A549 (cell line): ENCODE results near the gene PCBP3. TPM values are rescaled to one million over a fixed set of nuclear protein-coding genes. Genes with fewer than 3 reads are reported as not detected.

ENCODE experiments used
- ATAC-seq, 2 experiments: fragments of 200-7000 bp in 1 of 2; fragments of >200 bp in 1 of 2; cut with Nextera tagmentation in 1 of 2; cut with Tn5 transposase in 1 of 2; 3 replicates each; pipeline versions ENCODE4 v1.8.0 to v1.9.1; 2018 to 2020; ENCODE audit warnings: mild to moderate bottlenecking in 1 of 2, moderate library complexity in 1 of 2
- CTCF ChIA-PET: fragments of 300-600 bp; sonication (Branson Sonifier 250); formaldehyde crosslinking; extraction: SDS; loops from one replicate; lab custom pipeline; 2021; ENCODE audit warnings: antibody characterized with exemption, inconsistent platforms; lab: Yijun Ruan, JAX
- POLR2A ChIA-PET: fragments of 350-600 bp; formaldehyde crosslinking; extraction: SDS; loops from one replicate; lab custom pipeline; 2021; ENCODE audit warnings: antibody characterized with exemption, inconsistent platforms; lab: Yijun Ruan, JAX
- DNase-seq, 2 experiments: peaks; one replicate each; pipeline versions ENCODE4 v3.0.0 to v3.0.0-alpha.2; 2011 to 2016; ENCODE audit warnings: low read depth in 1 of 2, low spot score in 1 of 2
- FAIRE-seq: peaks from 2 replicates; lab custom pipeline; 2011; peaks lifted over from hg19 to GRCh38; lab: Jason Lieb, UNC
- H3K27ac ChIP-seq, 2 experiments: fragments of >200 bp; sonication (Bioruptor Twin); formaldehyde crosslinking; 3 replicates each; pipeline ENCODE4 v1.5.1; 2016 to 2017
- H3K4me1 ChIP-seq: fragments of >200 bp; sonication (Bioruptor Twin); formaldehyde crosslinking; 3 replicates; pipeline ENCODE4 v1.6.1; 2016
- H3K4me2 ChIP-seq: fragments of >200 bp; sonication (Bioruptor Twin); formaldehyde crosslinking; 3 replicates; pipeline ENCODE4 v1.6.1; 2016
- H3K4me3 ChIP-seq: fragments of >200 bp; sonication (Bioruptor Twin); formaldehyde crosslinking; 3 replicates; pipeline ENCODE4 v1.5.1; 2016
- H3K9me3 ChIP-seq: fragments of >200 bp; sonication (Bioruptor Twin); formaldehyde crosslinking; 3 replicates; pipeline ENCODE4 v1.6.1; 2016
- CHD4 ChIP-seq: fragments of 200-600 bp; sonication (generic); IDR thresholded peaks from 2 replicates; pipeline ENCODE4 v1.6.1; 2016; ENCODE audit warnings: antibody characterized with exemption, mild to moderate bottlenecking, borderline replicate concordance
- CTCF ChIP-seq: fragments of >200 bp; sonication (Bioruptor Twin); formaldehyde crosslinking; IDR thresholded peaks from 3 replicates; pipeline ENCODE4 v1.5.1; 2016
- EHMT2 ChIP-seq: fragments of 200-600 bp; sonication (generic); IDR thresholded peaks from 2 replicates; pipeline ENCODE4 v1.6.1; 2016; ENCODE audit warnings: antibody characterized with exemption, low read depth, mild to moderate bottlenecking, moderate library complexity
- EP300 ChIP-seq, 2 experiments: fragments of >200 bp; sonication (Bioruptor Twin); formaldehyde crosslinking; IDR thresholded peaks; 2 replicates in 1 of 2; 3 replicates in 1 of 2; pipeline ENCODE4 v1.6.1; 2016 to 2017
- HMGXB4 ChIP-seq: fragments of 250-450 bp; sonication (Bioruptor Pico); IDR thresholded peaks from 2 replicates; pipeline ENCODE4 v1.5.0; 2021; ENCODE audit warnings: mild to moderate bottlenecking, moderate library complexity, borderline replicate concordance
- HOXB13 ChIP-seq: fragments of 250-450 bp; sonication (Bioruptor Pico); IDR thresholded peaks from 2 replicates; pipeline ENCODE4 v1.5.0; 2020; ENCODE audit warnings: low read depth, mild to moderate bottlenecking, moderate library complexity
- HOXB5 ChIP-seq: fragments of 250-450 bp; sonication (Bioruptor Pico); IDR thresholded peaks from 2 replicates; pipeline ENCODE4 v1.5.0; 2020; ENCODE audit warnings: mild to moderate bottlenecking, moderate library complexity
- JUN ChIP-seq, 2 experiments: fragments of >200 bp; sonication (Bioruptor Twin); formaldehyde crosslinking; IDR thresholded peaks; 2 replicates in 1 of 2; 3 replicates in 1 of 2; pipeline ENCODE4 v1.6.1; 2016 to 2017
- MAZ ChIP-seq: fragments of 150-350 bp; IDR thresholded peaks from 2 replicates; pipeline ENCODE4 v1.6.1; 2014; ENCODE audit warnings: antibody characterized with exemption, low read depth, low read length, borderline replicate concordance
- MYC ChIP-seq: IDR thresholded peaks from 2 replicates; pipeline ENCODE4 v1.6.1; 2012; ENCODE audit warnings: mild to moderate bottlenecking, inconsistent platforms, low read length, improper control_type of control experiment, borderline replicate concordance
- RAD21 ChIP-seq, 2 experiments: fragments of >200 bp in 1 of 2; sonication (Bioruptor Twin) in 1 of 2; formaldehyde crosslinking in 1 of 2; IDR thresholded peaks in 1 of 2; conservative IDR thresholded peaks in 1 of 2; 2 replicates in 1 of 2; 3 replicates in 1 of 2; pipeline ENCODE4 v1.6.1; 2012 to 2018; ENCODE audit warnings: inconsistent platforms in 1 of 2
- RCOR1 ChIP-seq: fragments of 150-350 bp; IDR thresholded peaks from 2 replicates; pipeline ENCODE4 v1.6.1; 2014; ENCODE audit warnings: antibody characterized with exemption, low read length, low read depth
- SREBF2 ChIP-seq: fragments of 450-650 bp; IDR thresholded peaks from 2 replicates; pipeline ENCODE4 v1.6.1; 2014; ENCODE audit warnings: mild to moderate bottlenecking, moderate library complexity
- TFCP2L1 ChIP-seq: fragments of 250-450 bp; sonication (Bioruptor Pico); IDR thresholded peaks from 2 replicates; pipeline ENCODE4 v1.5.0; 2021; ENCODE audit warnings: mild to moderate bottlenecking
- TP53 ChIP-seq: fragments of 250-450 bp; sonication (Bioruptor Pico); IDR thresholded peaks from 2 replicates; pipeline ENCODE4 v1.5.0; 2021; ENCODE audit warnings: mild to moderate bottlenecking, moderate library complexity
- ZNF302 ChIP-seq: fragments of 250-450 bp; sonication (Bioruptor Pico); IDR thresholded peaks from 2 replicates; pipeline ENCODE4 v1.9.0; 2021; ENCODE audit warnings: inconsistent platforms, mild to moderate bottlenecking, moderate library complexity
- WGBS: methylation state at CpG from one replicate; pipeline ENCODE4 v1.1.6; 2017; ENCODE audit errors: missing lambda C conversion rate; 5-methylcytosine and 5-hydroxymethylcytosine counted together
- polyA plus RNA-seq, 4 experiments: library from polyadenylated mRNA; depleted of rRNA in 3 of 4; stranded (reverse); fragments of >200 nt; fragmentation: RNase III in 1 of 4; extraction: RNeasy Plus Mini Kit Qiagen cat#74134 plus additional on column Dnase treatment in 1 of 4; gene quantifications; 2 replicates in 3 of 4; 3 replicates in 1 of 4; pipeline ENCODE4 v1.2.3, GENCODE V29; 2011 to 2017

Gene PCBP3
- polyA plus RNA-seq, 2 of the 4 experiments (the other 2 are of a cell fraction), result 0.30 to 0.34 TPM

GRCh38 chr21:45769294-45769693 lies 125.8 kb downstream of the PCBP3 start:
- Histone ChIP-seq H3K4me1 (no peaks in the 10 kb centered on the region), H3K4me2 (no peak overlapping the region), H3K4me3 (no peak overlapping the region), H3K27ac (no peak overlapping the region), H3K9me3 (peaks cover 5% of the 10 kb centered on the region; the same call in 2 of the 3 replicates)
- POLR2A ChIA-PET, result no interaction called here
- no peak for FAIRE-seq
- CTCF ChIA-PET, result interaction anchor here (1.5 kb wide), 1 partner anchor 210 kb away, joined by 4 read pairs; no protein-coding TSS in a partner anchor
- no peak for DNase-seq
- 78% methylated on average over 7 of the region's 14 CpGs for WGBS
- no peak for ATAC-seq
- TF ChIP-seq EP300 (IDR thresholded peaks at IDR 0.05), result no peak
- TF ChIP-seq HOXB13 (CRISPR knock-in tag), result no peak
- TF ChIP-seq RAD21 (conservative IDR thresholded peaks at IDR 0.05 in 1 of 2, IDR thresholded peaks at IDR 0.05 in 1 of 2), result no peak
- TF ChIP-seq MYC, result no peak

GRCh38 chr21:45769896-45770295 lies 126.4 kb downstream of the PCBP3 start:
- 70% methylated on average over 16 of the region's 16 CpGs for WGBS
- H3K4me2 ChIP-seq, result no peak overlapping the region
- no peak for ATAC-seq
- FAIRE-seq, result no peak
- no peak for DNase-seq
- no peak overlapping the region for H3K4me3 ChIP-seq
- TF ChIP-seq HOXB5 (CRISPR knock-in tag) (no peak), HMGXB4 (CRISPR knock-in tag) (no peak), JUN (IDR thresholded peaks at IDR 0.05) (no peak), TFCP2L1 (CRISPR knock-in tag) (no peak)
- no peaks in the 10 kb centered on the region for H3K4me1 ChIP-seq
- peaks cover 5% of the 10 kb centered on the region; the same call in 2 of the 3 replicates for H3K9me3 ChIP-seq
- ChIA-PET CTCF (interaction anchor here (1.8 kb wide), 1 partner anchor 629 kb away, joined by 3 read pairs; no protein-coding TSS in a partner anchor), POLR2A (no interaction called here)
- no peak overlapping the region for H3K27ac ChIP-seq

- no peaks in the 10 kb centered on the region for H3K4me1 ChIP-seq
- ChIA-PET CTCF (no interaction called here), POLR2A (no interaction called here)
- ATAC-seq (no peak), DNase-seq (no peak), FAIRE-seq (no peak)
- H3K27ac ChIP-seq, result no peak overlapping the region
- peaks cover 8% of the 10 kb centered on the region; the same call in 2 of the 3 replicates for H3K9me3 ChIP-seq
- no peak overlapping the region for H3K4me3 ChIP-seq
- no peak overlapping the region for H3K4me2 ChIP-seq
- no peak for TF ChIP-seq ZNF302
Measured at GRCh38 chr21:45772180-45772579, 128.7 kb downstream of the PCBP3 start.

- POLR2A ChIA-PET, result no interaction called here
- H3K9me3 ChIP-seq, result peaks cover 11% of the 10 kb centered on the region; the same call in 2 of the 3 replicates
Measured at GRCh38 chr21:45774291-45774690, 130.8 kb downstream of the PCBP3 start.

More at GRCh38 chr21:45774291-45774690, 130.8 kb downstream of the PCBP3 start:
- H3K4me2 ChIP-seq, result no peak overlapping the region
- H3K4me3 ChIP-seq, result no peak overlapping the region
- FAIRE-seq, result no peak
- ATAC-seq, result no peak
- TF ChIP-seq TP53 (CRISPR knock-in tag) (no peak), MAZ (no peak), SREBF2 (no peak), TFCP2L1 (CRISPR knock-in tag) (no peak), RCOR1 (no peak), HOXB13 (CRISPR knock-in tag) (no peak), EP300 (IDR thresholded peaks at IDR 0.05) (no peak), EHMT2 (no peak), CTCF (no peak), CHD4 (no peak)
- no peak for DNase-seq
- no peak overlapping the region for H3K27ac ChIP-seq
- H3K4me1 ChIP-seq, result no peaks in the 10 kb centered on the region
- CTCF ChIA-PET, result no interaction called here
- WGBS, result 44% methylated on average over 5 of the region's 5 CpGs
